CD14-positive monocyte (primary cell): Measurements from ENCODE around the gene SLC12A6. TPM values are rescaled to one million over a fixed set of nuclear protein-coding genes. Genes with fewer than 3 reads are reported as not detected.
"Not testable (repeated sequence)": the region's sequence is repeated elsewhere in the genome, so short reads cannot be mapped to it uniquely, and the experiment has no call there.

ENCODE experiments used
- DNase-seq, 3 donors: peaks; one replicate each; pipeline ENCODE4 v3.0.0-alpha.2; 2011 to 2022
- H2AFZ ChIP-seq: 2 replicates; pipeline ENCODE4 v1.6.0; 2012; ENCODE audit warnings: mild to moderate bottlenecking, low read depth, low read length, inconsistent platforms; ENCODE audit not compliant: insufficient read depth, poor library complexity, severe bottlenecking
- H3K27ac ChIP-seq, 2 donors: 1 replicate in 1 of 2; 2 replicates in 1 of 2; pipeline ENCODE4 v1.5.1; 2012 to 2013; ENCODE audit warnings: low read length in 2 of 2, control low read depth in 1 of 2, inconsistent platforms in 1 of 2, low read depth in 1 of 2, mild to moderate bottlenecking in 1 of 2
- H3K27me3 ChIP-seq, 2 donors: one replicate each; pipeline versions ENCODE4 v1.6.0 to v1.6.1; 2011 to 2013; ENCODE audit warnings: low read length in 2 of 2; ENCODE audit not compliant: control insufficient read depth in 2 of 2, insufficient read depth in 2 of 2
- H3K36me3 ChIP-seq, 2 donors: replicated peaks in 1 of 2; 1 replicate in 1 of 2; 2 replicates in 1 of 2; pipeline versions ENCODE4 v1.5.1 to v1.6.1; 2012 to 2013; ENCODE audit warnings: low read length in 2 of 2, control low read depth in 1 of 2, inconsistent platforms in 1 of 2, mild to moderate bottlenecking in 1 of 2; ENCODE audit not compliant: insufficient read depth in 2 of 2, control insufficient read depth in 1 of 2
- H3K4me1 ChIP-seq, 2 donors: 1 replicate in 1 of 2; 2 replicates in 1 of 2; pipeline versions ENCODE4 v1.5.1 to v1.6.1; 2012 to 2013; ENCODE audit warnings: low read length in 2 of 2, control low read depth in 1 of 2, inconsistent platforms in 1 of 2, mild to moderate bottlenecking in 1 of 2, moderate library complexity in 1 of 2; ENCODE audit not compliant: insufficient read depth in 2 of 2, control insufficient read depth in 1 of 2
- H3K4me2 ChIP-seq: replicated peaks from 2 replicates; pipeline ENCODE3; 2012; ENCODE audit warnings: low read length, moderate library complexity, mild to moderate bottlenecking; ENCODE audit not compliant: poor library complexity, severe bottlenecking; ENCODE audit errors: extremely low read depth
- H3K4me3 ChIP-seq, 3 experiments: fragments of 200-600 bp in 1 of 3; sonication (generic) in 1 of 3; replicated peaks in 1 of 3; 1 replicate in 2 of 3; 2 replicates in 1 of 3; pipeline ENCODE4 v1.5.1; 2011 to 2013; ENCODE audit warnings: low read length in 3 of 3, mild to moderate bottlenecking in 3 of 3, control low read depth in 2 of 3, low read depth in 2 of 3, inconsistent platforms in 1 of 3, moderate library complexity in 1 of 3
- H3K79me2 ChIP-seq: 2 replicates; pipeline ENCODE4 v1.6.0; 2012; ENCODE audit warnings: mild to moderate bottlenecking, control low read depth, inconsistent platforms, low read length, moderate library complexity; ENCODE audit not compliant: insufficient read depth
- H3K9ac ChIP-seq: 2 replicates; pipeline ENCODE4 v1.6.0; 2017; ENCODE audit warnings: low read length, mild to moderate bottlenecking; ENCODE audit not compliant: insufficient read depth, poor library complexity, severe bottlenecking
- H3K9me3 ChIP-seq, 2 donors: replicated peaks in 1 of 2; 1 replicate in 1 of 2; 2 replicates in 1 of 2; pipeline versions ENCODE4 v1.5.1 to v1.6.1; 2012 to 2013; ENCODE audit warnings: low read length in 2 of 2, control low read depth in 1 of 2; ENCODE audit not compliant: control insufficient read depth in 1 of 2, insufficient read depth in 1 of 2
- H4K20me1 ChIP-seq: 2 replicates; pipeline ENCODE4 v1.6.0; 2012; ENCODE audit warnings: mild to moderate bottlenecking, low read length, control low read depth, moderate library complexity; ENCODE audit not compliant: insufficient read depth
- H3K27ac Mint-ChIP-seq, 7 donors: one replicate each; pipeline ENCODE4 v1.8.0; 2020; ENCODE audit warnings: mild to moderate bottlenecking in 7 of 7, mixed read lengths in 7 of 7, moderate library complexity in 6 of 7, inconsistent platforms in 2 of 7
- H3K27me3 Mint-ChIP-seq, 3 donors: one replicate each; pipeline ENCODE4 v1.8.0; 2021 to 2022; ENCODE audit warnings: low read depth in 3 of 3, mild to moderate bottlenecking in 3 of 3, mixed read lengths in 3 of 3, moderate library complexity in 3 of 3, inconsistent platforms in 1 of 3
- H3K36me3 Mint-ChIP-seq, 2 donors: one replicate each; pipeline ENCODE4 v1.8.0; 2020; ENCODE audit warnings: mixed read lengths in 2 of 2, inconsistent platforms in 1 of 2, mild to moderate bottlenecking in 1 of 2
- H3K4me1 Mint-ChIP-seq: one replicate; pipeline ENCODE4 v1.8.0; 2020; ENCODE audit warnings: mild to moderate bottlenecking, mixed read lengths
- H3K4me3 Mint-ChIP-seq, 2 donors: one replicate each; pipeline ENCODE4 v1.8.0; 2020; ENCODE audit warnings: mild to moderate bottlenecking in 2 of 2, mixed read lengths in 2 of 2, moderate library complexity in 1 of 2
- H3K9me3 Mint-ChIP-seq, 7 donors: one replicate each; pipeline ENCODE4 v1.8.0; 2020 to 2022; ENCODE audit warnings: mixed read lengths in 7 of 7, mild to moderate bottlenecking in 6 of 7, moderate library complexity in 6 of 7, inconsistent platforms in 2 of 7
- WGBS: methylation state at CpG from one replicate; pipeline ENCODE4 v1.1.5; 2013; ENCODE audit warnings: missing lambda C conversion rate; ENCODE audit not compliant: insufficient coverage; 5-methylcytosine and 5-hydroxymethylcytosine counted together
- intact Hi-C, 2 donors: fragments of 100-400 bp; cut with micrococcal nuclease; formaldehyde crosslinking; loops; one replicate each; pipeline versions ENCODE4 v1.15.0 to v1.15.1; 2023
- polyA plus RNA-seq, 3 donors: library from polyadenylated mRNA; depleted of rRNA in 1 of 3; unstranded in 2 of 3; stranded (reverse) in 1 of 3; fragments of 300-500 nt in 2 of 3; fragments of >200 nt in 1 of 3; fragmentation: Illumina TruSeq in 2 of 3; gene quantifications; 1 replicate in 2 of 3; 2 replicates in 1 of 3; pipeline ENCODE4 v1.2.3, GENCODE V29; 2012 to 2021
- TF ChIP-seq, protein P1 (sequence below): fragments of 200-600 bp; IDR thresholded peaks from one replicate; pipeline ENCODE4 v1.8.0; 2022; ENCODE audit warnings: antibody characterized with exemption, mild to moderate bottlenecking

SLC12A6 gene
- polyA plus RNA-seq, 3 donors, result 5.4 to 80.0 (median 8.0) TPM

DNA sequence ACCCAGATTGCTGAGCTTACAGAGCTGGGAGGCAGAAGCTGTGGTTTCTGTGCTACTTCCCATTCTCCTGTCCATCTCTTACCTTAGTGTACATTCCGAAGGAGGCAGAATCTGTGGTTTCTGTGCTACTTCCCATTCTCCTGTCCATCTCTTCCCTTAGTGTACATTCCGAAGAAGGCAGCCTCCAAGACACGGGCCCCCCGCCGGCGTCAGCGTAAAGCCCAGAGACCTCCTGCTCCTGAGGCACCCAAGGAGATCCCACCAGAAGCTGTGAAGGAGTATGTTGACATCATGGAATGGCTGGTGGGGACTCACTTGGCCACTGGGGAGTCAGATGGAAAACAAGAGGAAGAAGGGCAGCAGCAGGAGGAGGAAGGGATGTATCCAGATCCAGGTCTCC is 16.7 kb upstream of the SLC12A6 start:
- H3K4me2 ChIP-seq, result no peak overlapping the region
- Mint-ChIP-seq H3K27me3 (peaks cover 0 to 2% (median 0%) of the 10 kb centered on the region in 3 donors), H3K27ac (peak overlapping the region in 1 of 7 donors; percentile 50), H3K36me3 (peaks cover 14 to 17% of the 10 kb centered on the region in 2 donors), H3K4me1 (no peaks in the 10 kb centered on the region), H3K9me3 (peaks cover 0 to 2% (median 0%) of the 10 kb centered on the region in 7 donors), H3K4me3 (no peak overlapping the region)
- no peaks in the 10 kb centered on the region for H3K79me2 ChIP-seq
- no peaks in the 10 kb centered on the region for H3K4me1 ChIP-seq
- no peaks in the 10 kb centered on the region for H3K27me3 ChIP-seq
- DNase-seq, result no peak
- intact Hi-C loops, result no loop called here
- H2AFZ ChIP-seq, result no peak overlapping the region
- no peak overlapping the region for H3K27ac ChIP-seq
- H3K36me3 ChIP-seq, result peaks cover 7 to 20% of the 10 kb centered on the region in 2 donors
- H4K20me1 ChIP-seq, result no peaks in the 10 kb centered on the region
- TF ChIP-seq, protein P1, sequence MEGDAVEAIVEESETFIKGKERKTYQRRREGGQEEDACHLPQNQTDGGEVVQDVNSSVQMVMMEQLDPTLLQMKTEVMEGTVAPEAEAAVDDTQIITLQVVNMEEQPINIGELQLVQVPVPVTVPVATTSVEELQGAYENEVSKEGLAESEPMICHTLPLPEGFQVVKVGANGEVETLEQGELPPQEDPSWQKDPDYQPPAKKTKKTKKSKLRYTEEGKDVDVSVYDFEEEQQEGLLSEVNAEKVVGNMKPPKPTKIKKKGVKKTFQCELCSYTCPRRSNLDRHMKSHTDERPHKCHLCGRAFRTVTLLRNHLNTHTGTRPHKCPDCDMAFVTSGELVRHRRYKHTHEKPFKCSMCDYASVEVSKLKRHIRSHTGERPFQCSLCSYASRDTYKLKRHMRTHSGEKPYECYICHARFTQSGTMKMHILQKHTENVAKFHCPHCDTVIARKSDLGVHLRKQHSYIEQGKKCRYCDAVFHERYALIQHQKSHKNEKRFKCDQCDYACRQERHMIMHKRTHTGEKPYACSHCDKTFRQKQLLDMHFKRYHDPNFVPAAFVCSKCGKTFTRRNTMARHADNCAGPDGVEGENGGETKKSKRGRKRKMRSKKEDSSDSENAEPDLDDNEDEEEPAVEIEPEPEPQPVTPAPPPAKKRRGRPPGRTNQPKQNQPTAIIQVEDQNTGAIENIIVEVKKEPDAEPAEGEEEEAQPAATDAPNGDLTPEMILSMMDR, result no peak
- WGBS, result no CpG with 5 or more reads among the region's 7 CpGs
- no peak overlapping the region for H3K9ac ChIP-seq
- no peak overlapping the region for H3K4me3 ChIP-seq
- no peaks in the 10 kb centered on the region for H3K9me3 ChIP-seq

DNA sequence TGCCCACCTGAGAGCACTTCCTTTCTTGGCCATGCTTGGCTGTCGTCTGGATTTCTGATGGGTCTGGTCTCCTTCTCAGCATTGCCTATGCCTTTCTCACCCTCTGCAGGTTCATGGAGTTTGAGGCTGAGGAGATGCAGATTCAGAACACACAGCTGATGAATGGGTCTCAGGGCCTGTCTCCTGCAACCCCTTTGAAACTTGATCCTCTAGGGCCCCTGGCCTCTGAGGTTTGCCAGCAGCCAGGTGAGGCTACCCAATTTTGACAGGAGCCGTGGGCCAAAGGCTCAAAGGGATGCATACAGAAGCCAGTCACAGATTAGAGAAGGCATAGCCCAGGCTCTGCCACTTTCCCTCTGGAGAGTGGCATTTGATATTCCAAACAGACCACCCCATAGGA is 16.0 kb upstream of the SLC12A6 start:
- Histone ChIP-seq H3K9me3 (no peaks in the 10 kb centered on the region), H2AFZ (no peak overlapping the region), H3K4me1 (no peaks in the 10 kb centered on the region), H3K27me3 (no peaks in the 10 kb centered on the region), H3K79me2 (no peaks in the 10 kb centered on the region), H3K27ac (no peak overlapping the region), H3K9ac (no peak overlapping the region), H3K4me3 (no peak overlapping the region), H3K4me2 (no peak overlapping the region), H3K36me3 (peaks cover 5 to 15% of the 10 kb centered on the region in 2 donors), H4K20me1 (no peaks in the 10 kb centered on the region)
- H3K4me1 Mint-ChIP-seq, result no peaks in the 10 kb centered on the region
- DNase-seq, result no peak
- no peak overlapping the region for H3K4me3 Mint-ChIP-seq
- intact Hi-C loops, result no loop called here
- H3K36me3 Mint-ChIP-seq, result peaks cover 9 to 12% of the 10 kb centered on the region in 2 donors
- WGBS, result 100% methylated on average over 1 of the region's 2 CpGs
- H3K9me3 Mint-ChIP-seq, result peaks cover 0 to 2% (median 0%) of the 10 kb centered on the region in 7 donors
- peaks cover 0 to 2% (median 0%) of the 10 kb centered on the region in 3 donors for H3K27me3 Mint-ChIP-seq
- no peak overlapping the region for H3K27ac Mint-ChIP-seq
- TF ChIP-seq, protein P1, result no peak

DNA sequence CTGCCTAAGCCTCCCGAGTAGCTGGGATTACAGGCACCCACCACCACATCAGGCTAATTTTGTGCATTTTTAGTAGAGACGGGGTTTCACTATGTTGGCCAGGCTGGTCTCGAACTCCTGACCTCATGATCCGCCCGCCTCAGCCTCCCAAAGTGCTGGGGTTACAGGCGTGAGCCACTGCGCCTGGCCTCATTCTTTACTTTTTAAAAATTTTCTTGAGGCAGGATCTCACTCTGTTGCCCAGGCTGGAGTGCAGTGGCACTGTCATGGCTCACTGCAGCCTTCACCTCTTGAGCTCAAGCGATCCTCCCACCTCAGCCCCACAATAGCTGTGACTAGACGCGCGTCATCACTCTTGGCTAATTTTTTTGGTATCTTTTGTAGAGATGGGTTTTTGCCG is 15.4 kb upstream of the SLC12A6 start:
- H3K27ac ChIP-seq, H3K4me3 ChIP-seq, H3K4me2 ChIP-seq, H3K36me3 ChIP-seq, H3K9ac ChIP-seq, H4K20me1 ChIP-seq, H3K27ac Mint-ChIP-seq, H3K4me1 Mint-ChIP-seq, intact Hi-C loops, H3K27me3 Mint-ChIP-seq, H3K9me3 ChIP-seq, H3K79me2 ChIP-seq, H2AFZ ChIP-seq, H3K9me3 Mint-ChIP-seq, H3K4me3 Mint-ChIP-seq, H3K4me1 ChIP-seq, DNase-seq, H3K27me3 ChIP-seq, H3K36me3 Mint-ChIP-seq: not testable (repeated sequence)
- 100% methylated on average over 4 of the region's 12 CpGs for WGBS
